CD4-positive, alpha-beta T cell treated with Interleukin-12 subunit alpha and Interleukin-12 subunit beta, for 1 hour (primary cell): ENCODE data around the gene ZNF224.

Experiments
- DNase-seq: peaks from one replicate; pipeline ENCODE4 v3.0.0-alpha.2; 2020

The ZNF224 gene

GRCh38 chr19:44141191-44142058 is 47.3 kb downstream of the ZNF224 start, which contains the start of gene ZNF234:
TSS of gene ZNF234 (plus strand) at chr19:44141554. CDS start at chr19:44144633, 3,079 bp downstream.
- DNase-seq = peak; percentile 81

GRCh38 chr19:44142059-44142433 is 47.9 kb downstream of the ZNF224 start:
- no peak for DNase-seq

GRCh38 chr19:44149776-44150175 is 55.6 kb downstream of the ZNF224 start:
- DNase-seq = no peak

GRCh38 chr19:44151491-44151890 is 57.3 kb downstream of the ZNF224 start:
- DNase-seq = no peak

GRCh38 chr19:44156475-44156874 is 62.3 kb downstream of the ZNF224 start:
- no peak for DNase-seq
